Stimulated activated CD4-positive, alpha-beta T cell treated with anti-CD3 and anti-CD28 coated beads, Interleukin-1b, Interleukin-23, amount 100 ng/mL, for 4 hours (primary cell): ENCODE results near the gene PIMREG.
"Not testable (repeated sequence)": the region's sequence is repeated elsewhere in the genome, so short reads cannot be mapped to it uniquely, and the experiment has no call there.

Experiments
- DNase-seq, 2 donors: peaks; one replicate each; pipeline ENCODE4 v3.0.0-alpha.2; 2020; ENCODE audit warnings: low read depth in 2 of 2

The PIMREG gene

GRCh38 chr17:6478486-6478885, 34.2 kb downstream of the PIMREG start:
- no peak for DNase-seq

- no peak for DNase-seq
These were observed 35.5 kb downstream of the PIMREG start for GRCh38 chr17:6479622-6480302.

GRCh38 chr17:6480303-6480675, 36.0 kb downstream of the PIMREG start:
- DNase-seq = no peak

- no peak for DNase-seq
These were observed 37.8 kb downstream of the PIMREG start for GRCh38 chr17:6482105-6482455.

GRCh38 chr17:6482796-6483195, 38.5 kb downstream of the PIMREG start:
- DNase-seq = not testable (repeated sequence)

GRCh38 chr17:6483507-6483906, 39.3 kb downstream of the PIMREG start:
- no peak for DNase-seq

- no peak for DNase-seq
These were observed 41.6 kb downstream of the PIMREG start for GRCh38 chr17:6485646-6486412.

- DNase-seq = no peak
These were observed 43.2 kb downstream of the PIMREG start for GRCh38 chr17:6487251-6488007.

- DNase-seq = no peak
These were observed 43.8 kb downstream of the PIMREG start for GRCh38 chr17:6488008-6488539.

- DNase-seq = no peak
These were observed 44.8 kb downstream of the PIMREG start for GRCh38 chr17:6489016-6489550.

GRCh38 chr17:6491071-6491700, 46.9 kb downstream of the PIMREG start:
- DNase-seq = no peak

- DNase-seq = no peak
These were observed 48.8 kb downstream of the PIMREG start for GRCh38 chr17:6492892-6493674.

- DNase-seq = no peak
These were observed 50.1 kb downstream of the PIMREG start for GRCh38 chr17:6494239-6494941.

GRCh38 chr17:6495450-6496115, 51.3 kb downstream of the PIMREG start:
- no peak for DNase-seq

- DNase-seq = no peak
These were observed 51.8 kb downstream of the PIMREG start for GRCh38 chr17:6496116-6496481.

GRCh38 chr17:6496640-6497441, 52.6 kb downstream of the PIMREG start:
- DNase-seq = no peak

- no peak for DNase-seq
These were observed 53.4 kb downstream of the PIMREG start for GRCh38 chr17:6497496-6498221.

- DNase-seq = no peak
These were observed 54.1 kb downstream of the PIMREG start for GRCh38 chr17:6498356-6498755.
